ENCODE results near the gene PPP1R15A. TPM values are rescaled to one million over a fixed set of nuclear protein-coding genes. Genes with fewer than 3 reads are reported as not detected.

Gene PPP1R15A
- total RNA-seq (67.4 and 73.4 TPM in 2 replicates), polyA plus RNA-seq (34.3 and 42.3 TPM in 2 replicates), polyA minus RNA-seq (29.3 and 36.4 TPM in 2 replicates), Bru-seq, nascent RNA (percentile 97 among the genes with signal in this experiment), BruChase-seq, experiment 1, labeled RNA remaining after a 6-hour chase (percentile 93 among the genes with signal in this experiment), BruChase-seq, experiment 2, labeled RNA remaining after a 2-hour chase (percentile 97 among the genes with signal in this experiment)
- 59.0 and 85.4 TPM in 2 replicates for polyA plus RNA-seq (2011; cell fraction: cytosol; rRNA removed)
- polyA plus RNA-seq (2011; cell fraction: nucleus; rRNA removed) = 129 and 133 TPM in 2 replicates
- 62.9 and 77.9 TPM in 2 replicates for polyA plus RNA-seq (2012)
- 16.9 TPM for polyA minus RNA-seq (2011; cell fraction: cytosol; rRNA and poly(A)+ RNA removed)
- polyA minus RNA-seq (2011; cell fraction: nucleus; rRNA and poly(A)+ RNA removed) = 48.8 and 83.7 TPM in 2 replicates
- long read RNA-seq, transcript PPP1R15A-201 (3 exons, 2,378 nt) = major isoform, 338 of 392 reads
- long read RNA-seq, transcript PPP1R15A-202 (1 exons, 1,725 nt) = minor isoform, 13 of 392 reads
- long read RNA-seq, partial matches to known transcripts = 36 of 392 reads
- long read RNA-seq, other reads (novel, unspliced or antisense) = 5 of 392 reads

GRCh38 chr19:48872182-48872883 lies at the start of gene PPP1R15A:
TSS of gene PPP1R15A (plus strand) at chr19:48872421. CDS start at chr19:48873234, 813 bp downstream.
- TF ChIP-seq POLR2A (IDR thresholded peaks at IDR 0.05; ENCODE audit: low read depth, low read length) (peak; percentile 100), POLR2AphosphoS5 (IDR thresholded peaks at IDR 0.05; ENCODE audit: insufficient read depth, low read depth, low read length) (peak; percentile 100), MAX (IDR thresholded peaks at IDR 0.05; ENCODE audit: insufficient read depth, insufficient read length) (peak; percentile 4), JUN (IDR thresholded peaks at IDR 0.05; ENCODE audit: borderline replicate concordance, insufficient read depth, insufficient read length, low read depth) (no peak), MYC (IDR thresholded peaks at IDR 0.05; ENCODE audit: low read depth, low read length) (no peak), GATA2 (IDR thresholded peaks at IDR 0.05; ENCODE audit: insufficient read depth, insufficient read length, low read depth, low read length) (peak; percentile 49), FOS (IDR thresholded peaks at IDR 0.05; ENCODE audit: borderline replicate concordance, insufficient read depth, low read length) (no peak), EZH2 (IDR thresholded peaks at IDR 0.05; ENCODE audit: borderline replicate concordance, low read depth, low read length, severe bottlenecking) (no peak)
- TF ChIP-seq, protein P1, sequence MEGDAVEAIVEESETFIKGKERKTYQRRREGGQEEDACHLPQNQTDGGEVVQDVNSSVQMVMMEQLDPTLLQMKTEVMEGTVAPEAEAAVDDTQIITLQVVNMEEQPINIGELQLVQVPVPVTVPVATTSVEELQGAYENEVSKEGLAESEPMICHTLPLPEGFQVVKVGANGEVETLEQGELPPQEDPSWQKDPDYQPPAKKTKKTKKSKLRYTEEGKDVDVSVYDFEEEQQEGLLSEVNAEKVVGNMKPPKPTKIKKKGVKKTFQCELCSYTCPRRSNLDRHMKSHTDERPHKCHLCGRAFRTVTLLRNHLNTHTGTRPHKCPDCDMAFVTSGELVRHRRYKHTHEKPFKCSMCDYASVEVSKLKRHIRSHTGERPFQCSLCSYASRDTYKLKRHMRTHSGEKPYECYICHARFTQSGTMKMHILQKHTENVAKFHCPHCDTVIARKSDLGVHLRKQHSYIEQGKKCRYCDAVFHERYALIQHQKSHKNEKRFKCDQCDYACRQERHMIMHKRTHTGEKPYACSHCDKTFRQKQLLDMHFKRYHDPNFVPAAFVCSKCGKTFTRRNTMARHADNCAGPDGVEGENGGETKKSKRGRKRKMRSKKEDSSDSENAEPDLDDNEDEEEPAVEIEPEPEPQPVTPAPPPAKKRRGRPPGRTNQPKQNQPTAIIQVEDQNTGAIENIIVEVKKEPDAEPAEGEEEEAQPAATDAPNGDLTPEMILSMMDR (IDR thresholded peaks at IDR 0.05; ENCODE audit: extremely low read depth in 1 of 2, insufficient read depth in 1 of 2, low read depth in 1 of 2, low read length in 2 of 2) = no peak
- H3K4me1 ChIP-seq (ENCODE audit: control insufficient read depth, extremely low read depth, insufficient read depth, low read length) = peaks cover 29% of the 10 kb centered on the region
- no peaks in the 10 kb centered on the region for H3K9me3 ChIP-seq (replicated peaks; ENCODE audit: control insufficient read depth, insufficient read depth, low read length)
- no peak within 1 kb of the TSS for H2AFZ ChIP-seq (ENCODE audit: low read depth, low read length)
- BruUV-seq (replicated peaks) = TSS peak; percentile 68
- peak within 1 kb of the TSS; percentile 100 for H3K9ac ChIP-seq (replicated peaks; ENCODE audit: extremely low read depth, insufficient read depth, low read length)
- dilution Hi-C loops (cut with MboI; ENCODE audit: extremely low pct_ligation_motif_present, low sequenced_read_pairs) (no loop called here), intact Hi-C loops (cut with micrococcal nuclease) (loop anchor here (1.0 to 2.0 kb wide), 4 partner anchors 28 to 92 kb away; partner anchors contain the start of genes BCAT2, FTL and NUCB1)
- peak within 1 kb of the TSS; percentile 93 to 100 (median 100) for H3K4me3 ChIP-seq (replicated peaks in 1 of 3; ENCODE audit: insufficient read depth in 1 of 3, low read depth in 1 of 3, low read length in 3 of 3)
- H3K27me3 ChIP-seq (ENCODE audit: control insufficient read depth in 2 of 2, insufficient read depth in 2 of 2, low read length in 2 of 2) = no peaks in the 10 kb centered on the region
- DNase-seq (ENCODE audit: low read depth, low spot score) (peak; percentile 100), FAIRE-seq (peak; percentile 97)
- peaks cover 40% of the 10 kb centered on the region for H3K79me2 ChIP-seq (ENCODE audit: control insufficient read depth, insufficient read depth, low read length)
- peak within 1 kb of the TSS; percentile 94 for H3K4me2 ChIP-seq (ENCODE audit: insufficient read depth, low read length)
- peak within 1 kb of the TSS; percentile 100 for H3K27ac ChIP-seq (ENCODE audit: insufficient read depth, low read depth, low read length)
- ChIA-PET CTCF (interaction anchor here (0.7 to 6.0 kb wide), 11 partner anchors 9 to 121 kb away, joined by 3 to 45 read pairs (median 5); partner anchors contain the start of genes GYS1, HSD17B14, NUCB1 and RUVBL2), POLR2A (interaction anchor here (0.6 to 2.3 kb wide), 20 partner anchors 8 to 372 kb away, joined by 3 to 13 read pairs (median 4); partner anchors contain the start of genes BAX, DHDH, GYS1 and HSD17B14)
- H4K20me1 ChIP-seq (replicated peaks; ENCODE audit: control insufficient read depth, extremely low read depth, insufficient read depth, low read length) = no peaks in the 10 kb centered on the region
- no peaks in the 10 kb centered on the region for H3K9me1 ChIP-seq (replicated peaks; ENCODE audit: control insufficient read depth, extremely low read depth, insufficient read depth, low read length)
- H3K36me3 ChIP-seq (ENCODE audit: control insufficient read depth in 2 of 2, extremely low read depth in 1 of 2, insufficient read depth in 2 of 2, low read length in 2 of 2) = peaks cover 15 to 20% of the 10 kb centered on the region in 2 experiments

Data from endothelial cell of umbilical vein (primary cell).